HG03097 (cell line): ENCODE results near the gene CALU.

Experiments used
- ATAC-seq: cut with Tn5 transposase; IDR thresholded peaks from one replicate; pipeline ENCODE4 v1.9.1; 2021; ENCODE audit not compliant: unreplicated experiment, low FRiP score

CALU gene

DNA sequence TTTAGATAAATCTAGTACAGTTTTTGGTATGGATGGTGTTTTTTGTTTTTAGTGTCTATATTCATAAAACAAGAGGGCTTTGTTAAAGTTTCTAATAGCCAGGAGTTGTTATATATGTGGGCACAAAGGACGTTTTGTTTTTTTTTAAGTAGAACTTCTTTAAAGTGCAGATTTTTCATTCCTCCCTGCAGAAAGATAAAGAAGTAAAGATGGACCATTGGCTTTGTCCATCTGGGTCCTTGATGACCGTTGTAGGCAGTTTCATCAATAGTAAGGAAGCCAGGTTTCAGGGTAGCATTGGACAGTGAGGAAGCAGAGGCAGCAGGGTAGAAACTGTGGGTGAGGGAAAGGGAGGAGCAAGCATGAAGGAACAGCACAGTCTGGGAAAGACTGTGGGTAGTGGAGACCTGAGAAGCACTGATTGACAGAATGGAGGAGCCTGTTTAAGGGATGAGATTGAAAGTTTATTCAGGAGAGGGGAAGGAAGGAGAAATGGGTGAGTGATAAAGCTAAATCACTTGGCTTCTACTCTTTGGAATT, 5.3 kb downstream of the CALU start:
- ATAC-seq, result no peak

DNA sequence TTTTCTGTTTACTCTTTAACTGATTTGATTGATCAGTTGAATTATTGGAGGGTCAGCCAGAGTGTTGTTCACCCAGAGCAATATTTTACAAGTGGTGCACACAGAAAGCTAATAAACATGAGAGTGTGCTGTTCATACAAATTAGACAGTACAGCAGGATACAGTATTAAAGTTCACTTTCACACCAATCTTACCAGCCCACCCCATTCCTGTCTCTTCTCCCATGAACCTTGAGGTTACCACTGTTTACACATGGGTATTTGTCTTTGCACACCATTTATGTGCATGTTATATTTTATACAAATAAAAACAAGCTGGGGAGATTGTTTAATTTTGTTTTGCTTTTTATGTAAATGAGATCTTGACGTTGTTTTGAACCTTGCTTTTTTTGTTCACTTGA, 6.5 kb downstream of the CALU start:
- no peak for ATAC-seq

DNA sequence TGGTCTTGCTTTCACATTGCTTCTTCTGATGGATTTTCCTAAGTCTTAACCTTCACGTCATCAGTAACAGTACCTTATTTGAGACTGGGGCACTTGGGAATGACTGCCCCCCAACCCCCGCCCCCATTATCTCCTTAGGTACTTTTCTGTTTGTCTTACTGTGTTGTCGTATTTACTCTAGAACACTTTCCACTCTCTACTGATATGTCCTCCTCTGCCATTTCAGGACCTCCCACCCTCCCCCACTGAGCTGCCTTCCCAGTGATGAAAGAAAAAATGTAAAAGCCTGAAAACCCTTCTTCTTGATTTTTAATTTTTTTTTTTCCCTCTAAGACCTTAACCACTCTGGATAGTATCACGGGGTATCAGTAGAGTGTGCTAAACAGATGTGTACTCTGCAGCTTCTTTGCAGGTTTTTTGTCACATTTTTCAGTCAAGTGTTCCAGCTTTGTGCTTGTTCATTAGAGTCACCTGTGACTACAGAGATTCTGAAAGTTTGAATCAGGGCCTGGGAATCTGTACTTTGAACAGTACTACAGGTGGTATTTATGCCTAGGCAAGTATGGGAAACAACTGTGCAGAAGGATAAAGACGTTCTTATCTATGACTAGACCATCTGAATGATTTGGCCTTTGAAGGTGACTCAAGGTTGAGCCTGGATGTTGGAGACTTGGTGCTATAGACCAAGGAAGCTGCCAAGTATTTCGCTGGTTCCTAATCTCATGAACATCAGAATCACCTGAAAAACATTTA, 8.3 kb downstream of the CALU start:
- ATAC-seq, result no peak

DNA sequence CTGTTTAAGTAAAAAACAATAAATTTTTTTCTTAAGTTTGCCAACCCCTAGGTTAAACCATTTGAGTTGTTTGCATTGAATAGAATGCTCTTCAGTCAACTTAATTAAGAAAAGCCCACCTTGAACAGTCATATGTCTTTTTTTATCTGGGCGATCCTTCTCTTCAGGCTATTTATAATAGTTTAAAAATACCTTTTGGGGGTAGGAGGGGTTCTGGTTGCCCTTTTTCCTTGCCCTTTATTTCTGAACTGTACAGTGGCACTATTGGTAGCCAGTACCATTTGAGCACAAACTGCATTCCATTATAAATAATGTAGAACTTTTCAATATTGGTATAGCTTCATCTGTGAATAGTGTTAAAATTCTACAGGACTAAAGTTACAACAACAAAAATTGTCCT, 13.1 kb downstream of the CALU start:
- no peak for ATAC-seq

DNA sequence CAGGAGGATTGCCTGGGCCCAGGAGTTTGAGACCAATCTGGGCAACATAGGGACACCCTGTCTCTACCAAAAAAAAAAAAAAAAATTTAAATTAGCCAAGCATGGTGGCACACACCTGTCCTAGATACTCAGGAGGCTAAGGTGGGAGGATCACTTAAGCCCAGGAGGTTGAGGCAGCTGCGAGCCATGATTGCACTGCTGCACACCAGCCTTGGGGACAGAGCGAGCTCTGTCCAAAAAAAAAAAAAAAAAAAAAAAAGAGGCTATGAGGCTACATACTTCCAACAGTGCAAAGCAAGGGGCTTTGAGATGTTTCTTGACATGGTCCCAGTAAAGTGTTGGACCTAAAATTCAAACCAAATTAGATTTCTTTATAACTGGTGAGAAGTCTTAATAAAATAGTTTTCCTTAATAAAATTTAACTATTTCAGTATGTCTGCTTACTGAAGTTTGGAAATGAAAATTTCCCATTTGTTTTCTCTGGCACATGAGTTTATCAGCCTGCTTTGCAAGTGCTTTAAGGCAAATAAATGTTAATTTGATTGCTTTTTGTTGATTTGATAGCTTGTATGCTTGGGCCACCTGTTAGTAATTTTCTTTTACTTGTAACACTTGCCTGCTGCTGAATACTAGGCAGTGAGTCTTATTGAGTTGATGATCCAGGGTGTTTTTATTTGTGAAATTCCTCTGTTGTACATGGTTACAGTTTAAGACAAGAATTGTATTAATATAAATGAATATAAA, 16.1 kb downstream of the CALU start:
- no peak for ATAC-seq

DNA sequence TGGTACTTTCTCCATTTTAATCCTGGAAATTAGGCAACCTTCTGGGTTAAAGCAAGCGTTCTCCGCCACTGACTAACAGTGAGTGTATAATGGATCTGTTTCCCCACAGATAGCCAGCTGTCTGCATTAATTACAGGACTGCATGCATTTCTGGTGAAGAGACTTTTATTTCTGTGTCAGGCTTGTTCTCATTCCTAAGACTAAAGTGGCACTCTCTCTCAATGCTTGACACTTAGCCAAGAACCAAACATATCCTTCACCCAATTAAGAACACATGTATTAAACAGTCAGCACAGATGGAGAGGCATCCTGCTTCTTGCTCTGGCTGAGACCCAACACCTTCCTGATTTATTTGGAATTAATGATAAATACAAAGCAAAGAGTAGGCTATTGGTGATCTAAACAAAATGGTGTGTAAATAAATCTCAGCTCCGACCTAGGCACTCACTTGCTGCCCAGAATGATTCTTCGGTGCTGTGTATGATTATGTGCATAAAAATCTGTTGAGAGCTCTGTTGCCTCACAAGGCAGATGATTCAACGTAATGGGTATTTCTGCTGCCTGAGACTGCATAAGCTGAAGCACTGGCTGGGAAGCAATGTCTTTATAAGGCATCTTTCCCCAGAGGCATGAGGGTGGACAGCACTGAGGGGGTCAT, 16.8 kb downstream of the CALU start:
- ATAC-seq, result no peak

DNA sequence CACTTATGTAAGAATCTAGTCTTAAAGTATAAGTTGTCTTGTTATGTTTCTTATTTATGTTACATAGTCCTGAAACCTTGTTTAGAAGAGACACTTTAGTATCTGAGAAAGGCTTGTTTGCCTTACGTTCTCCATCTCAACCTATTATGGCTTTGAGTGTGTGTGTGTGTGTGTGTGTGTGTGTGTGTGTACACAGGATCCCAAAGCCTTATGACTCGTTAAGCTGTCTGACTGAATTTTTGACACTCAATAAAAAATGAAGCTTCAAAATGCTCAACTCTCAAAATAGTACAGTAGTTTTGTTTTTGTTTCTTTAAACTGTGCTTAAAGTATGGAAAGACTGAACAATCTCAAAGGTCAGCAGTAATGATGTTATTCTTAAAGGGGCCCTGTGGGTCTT, 18.0 kb downstream of the CALU start:
- ATAC-seq, result no peak

DNA sequence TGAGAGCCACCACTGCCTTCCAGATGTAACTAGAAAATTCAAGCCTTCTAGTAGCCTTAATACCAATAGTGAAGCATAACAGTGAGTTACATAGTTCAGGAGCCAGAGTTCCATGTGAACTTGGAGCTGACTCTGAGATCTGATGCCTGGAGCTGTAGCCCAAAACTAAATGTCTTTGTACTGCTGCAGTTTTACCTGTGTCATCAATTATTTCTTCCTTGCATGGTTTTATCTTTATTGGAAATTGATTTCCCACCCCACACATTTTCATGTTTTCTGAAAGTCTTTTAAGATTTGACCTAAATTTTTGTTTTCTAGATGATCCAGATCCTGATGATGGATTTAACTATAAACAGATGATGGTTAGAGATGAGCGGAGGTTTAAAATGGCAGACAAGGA, 19.4 kb downstream of the CALU start:
- ATAC-seq, result no peak

DNA sequence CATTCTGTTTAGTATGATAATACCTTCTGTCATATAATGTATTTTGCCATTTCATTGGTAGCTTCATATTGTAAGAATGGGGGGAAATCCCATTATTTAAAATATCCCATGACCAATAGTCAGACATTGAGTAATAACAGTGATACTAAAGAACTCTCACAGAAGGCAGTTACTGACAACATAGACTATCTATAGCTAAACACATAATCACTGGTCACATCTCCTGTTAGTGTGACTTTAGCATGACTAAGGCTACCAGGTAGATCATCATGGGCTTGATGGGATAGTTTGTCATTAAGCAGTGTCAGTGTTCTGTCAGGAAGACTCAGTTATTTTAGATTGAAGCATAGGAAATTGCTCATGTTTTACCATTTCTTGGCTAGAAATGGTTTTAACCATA, 20.1 kb downstream of the CALU start:
- no peak for ATAC-seq

DNA sequence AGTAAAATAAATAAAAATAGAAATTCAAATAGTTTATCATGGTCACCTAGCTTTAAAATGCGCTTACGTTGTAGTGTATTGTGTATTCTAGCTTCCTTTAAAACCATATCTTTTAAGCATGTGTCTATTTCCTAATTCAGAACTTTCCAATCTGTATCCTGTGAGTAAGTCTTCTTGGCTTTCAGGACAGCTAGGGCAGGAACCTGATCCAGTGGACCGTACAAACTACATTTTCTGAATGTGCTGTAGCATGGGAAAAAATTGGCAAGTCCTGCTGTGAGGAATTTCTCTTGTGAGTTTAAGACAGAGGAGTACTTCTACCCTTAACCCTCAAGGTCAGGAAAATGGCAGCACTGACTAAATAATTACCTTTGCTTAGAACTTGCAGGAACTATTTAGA, 24.4 kb downstream of the CALU start:
- ATAC-seq, result no peak

DNA sequence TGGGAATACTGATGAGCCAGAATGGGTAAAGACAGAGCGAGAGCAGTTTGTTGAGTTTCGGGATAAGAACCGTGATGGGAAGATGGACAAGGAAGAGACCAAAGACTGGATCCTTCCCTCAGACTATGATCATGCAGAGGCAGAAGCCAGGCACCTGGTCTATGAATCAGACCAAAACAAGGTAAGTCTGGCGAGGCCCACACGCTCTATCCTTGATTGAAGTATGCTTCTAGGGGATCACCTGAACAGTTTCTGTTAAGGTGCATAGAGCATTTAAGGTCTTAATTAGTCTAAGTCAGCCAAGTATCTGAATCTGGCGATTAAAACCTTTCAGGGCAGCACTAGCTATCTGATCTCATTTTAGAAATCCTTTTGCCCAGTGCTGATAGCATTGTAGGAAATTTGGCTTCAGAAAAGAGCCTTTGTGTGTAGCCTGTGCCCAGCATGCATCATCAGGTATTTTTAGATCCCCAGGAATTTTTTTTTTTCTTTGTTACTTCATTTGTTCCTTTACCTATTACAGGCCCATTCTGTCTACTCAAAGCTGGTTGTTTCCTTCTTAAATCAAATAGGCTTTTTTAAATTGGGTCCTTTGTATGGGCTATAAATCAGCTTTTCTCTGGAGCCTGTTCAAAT, 28.4 kb downstream of the CALU start:
- ATAC-seq, result no peak

DNA sequence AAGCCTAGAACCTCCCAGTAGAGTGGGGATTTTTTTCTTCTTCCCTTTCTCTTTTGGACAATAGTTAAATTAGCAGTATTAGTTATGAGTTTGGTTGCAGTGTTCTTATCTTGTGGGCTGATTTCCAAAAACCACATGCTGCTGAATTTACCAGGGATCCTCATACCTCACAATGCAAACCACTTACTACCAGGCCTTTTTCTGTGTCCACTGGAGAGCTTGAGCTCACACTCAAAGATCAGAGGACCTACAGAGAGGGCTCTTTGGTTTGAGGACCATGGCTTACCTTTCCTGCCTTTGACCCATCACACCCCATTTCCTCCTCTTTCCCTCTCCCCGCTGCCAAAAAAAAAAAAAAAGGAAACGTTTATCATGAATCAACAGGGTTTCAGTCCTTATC, 31.1 kb downstream of the CALU start:
- no peak for ATAC-seq

DNA sequence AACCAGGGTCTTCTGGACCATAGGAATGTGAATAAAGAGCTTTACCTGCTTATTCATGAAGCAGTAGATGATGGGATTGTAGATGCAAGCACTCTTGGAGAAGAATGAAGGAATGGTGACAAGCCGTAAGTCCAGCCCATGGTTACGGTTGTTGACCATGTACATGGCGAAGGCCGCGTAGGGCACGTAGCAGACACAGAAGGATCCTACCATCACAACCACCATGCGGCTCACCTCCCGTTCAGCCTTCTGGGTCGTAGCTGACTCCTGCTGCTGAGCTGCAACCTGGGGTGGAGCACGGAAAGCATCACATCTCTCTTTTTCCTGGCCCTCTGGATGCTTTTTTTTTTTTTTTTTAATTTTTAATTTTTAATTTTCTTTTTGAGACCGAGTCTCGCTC, 34.4 kb downstream of the CALU start:
- ATAC-seq, result no peak

DNA sequence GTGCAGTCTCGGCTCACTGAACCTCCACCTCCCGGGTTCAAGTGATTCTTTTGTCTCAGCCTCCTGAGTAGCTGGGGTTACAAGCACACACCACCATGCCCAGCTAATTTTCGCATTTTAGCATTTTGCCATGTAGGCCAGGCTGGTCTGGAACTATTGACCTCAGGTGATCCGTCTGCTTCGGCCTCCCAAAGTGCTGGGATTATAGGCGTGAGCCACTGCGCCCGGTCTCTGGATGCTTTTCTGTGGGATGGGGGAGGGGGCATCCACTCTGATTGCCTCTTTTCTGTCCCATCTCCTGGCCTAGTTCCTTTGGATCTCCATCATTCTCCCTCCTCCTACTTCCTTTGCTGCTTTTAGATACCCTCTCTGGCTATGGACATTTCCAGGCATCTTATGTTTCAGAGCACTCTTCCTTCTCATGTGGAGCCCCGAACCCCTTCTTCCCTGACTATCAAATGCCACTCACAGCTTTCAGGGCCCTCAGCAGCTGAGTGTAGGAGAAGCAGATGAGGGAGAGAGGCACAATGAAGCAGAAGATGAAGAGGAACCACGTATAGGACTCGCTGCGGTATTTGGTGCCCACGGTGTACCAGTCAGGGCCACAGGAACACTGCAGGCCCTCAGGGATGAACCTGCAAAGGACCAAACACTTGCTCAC, 35.0 kb downstream of the CALU start:
- no peak for ATAC-seq

DNA sequence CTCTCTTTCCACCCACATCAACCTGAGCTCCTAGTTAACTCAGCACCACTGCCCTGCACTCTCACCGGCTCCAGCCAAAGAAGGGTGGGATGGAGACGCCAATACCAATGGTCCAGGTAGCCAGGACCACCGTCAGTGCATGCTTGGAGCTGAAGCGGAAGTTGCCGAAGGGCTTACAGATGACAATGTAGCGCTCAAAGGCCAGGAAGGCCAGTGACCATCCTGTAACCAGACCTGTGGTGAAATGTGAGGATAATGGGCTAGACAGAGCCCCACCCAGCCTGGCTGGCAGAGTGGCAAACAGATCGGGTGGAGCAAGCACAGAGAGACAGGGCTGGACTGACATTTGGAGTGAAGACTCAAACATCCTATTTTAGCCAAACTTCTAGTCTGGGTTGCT, 35.8 kb downstream of the CALU start:
- no peak for ATAC-seq

DNA sequence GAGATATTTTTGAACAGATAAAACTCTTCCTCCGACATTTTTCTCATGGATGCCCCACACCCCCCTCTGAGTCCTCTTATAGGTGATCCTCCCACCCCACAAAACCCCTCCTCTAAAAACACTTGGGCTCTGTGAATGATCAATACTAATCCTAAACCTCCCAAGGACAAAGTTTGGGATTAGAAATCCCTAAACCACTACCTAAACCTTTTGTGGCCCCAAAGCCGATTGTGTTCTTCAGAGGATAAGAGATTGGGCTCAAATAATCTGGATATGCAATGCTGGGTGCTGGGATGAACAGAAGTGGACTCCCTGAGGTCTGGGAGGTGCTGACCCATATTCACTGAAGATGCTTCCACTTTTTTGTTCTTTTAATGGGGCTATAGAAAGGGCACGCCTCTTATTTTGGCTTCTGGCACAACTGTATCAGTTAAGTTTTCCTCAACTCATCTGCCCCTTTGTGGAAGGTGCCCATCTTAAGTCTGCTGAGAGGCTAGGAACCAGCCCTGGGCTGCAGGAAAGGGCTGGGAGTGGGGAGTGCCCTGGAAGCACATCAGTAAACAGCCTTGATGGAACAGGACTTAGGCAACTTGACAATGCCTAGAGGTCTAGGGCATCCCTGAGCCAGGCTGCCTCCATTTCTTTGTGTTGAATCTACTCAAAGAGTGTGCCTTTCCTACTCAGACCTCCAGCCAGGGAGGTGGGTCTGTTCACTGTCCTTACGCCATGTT, 36.8 kb downstream of the CALU start, which contains the start of gene OPN1SW:
OPN1SW (minus strand) TSS at position 51 of the 731 bp plus-strand sequence; CDS start at position 38, 13 bp downstream.
- no peak for ATAC-seq

DNA sequence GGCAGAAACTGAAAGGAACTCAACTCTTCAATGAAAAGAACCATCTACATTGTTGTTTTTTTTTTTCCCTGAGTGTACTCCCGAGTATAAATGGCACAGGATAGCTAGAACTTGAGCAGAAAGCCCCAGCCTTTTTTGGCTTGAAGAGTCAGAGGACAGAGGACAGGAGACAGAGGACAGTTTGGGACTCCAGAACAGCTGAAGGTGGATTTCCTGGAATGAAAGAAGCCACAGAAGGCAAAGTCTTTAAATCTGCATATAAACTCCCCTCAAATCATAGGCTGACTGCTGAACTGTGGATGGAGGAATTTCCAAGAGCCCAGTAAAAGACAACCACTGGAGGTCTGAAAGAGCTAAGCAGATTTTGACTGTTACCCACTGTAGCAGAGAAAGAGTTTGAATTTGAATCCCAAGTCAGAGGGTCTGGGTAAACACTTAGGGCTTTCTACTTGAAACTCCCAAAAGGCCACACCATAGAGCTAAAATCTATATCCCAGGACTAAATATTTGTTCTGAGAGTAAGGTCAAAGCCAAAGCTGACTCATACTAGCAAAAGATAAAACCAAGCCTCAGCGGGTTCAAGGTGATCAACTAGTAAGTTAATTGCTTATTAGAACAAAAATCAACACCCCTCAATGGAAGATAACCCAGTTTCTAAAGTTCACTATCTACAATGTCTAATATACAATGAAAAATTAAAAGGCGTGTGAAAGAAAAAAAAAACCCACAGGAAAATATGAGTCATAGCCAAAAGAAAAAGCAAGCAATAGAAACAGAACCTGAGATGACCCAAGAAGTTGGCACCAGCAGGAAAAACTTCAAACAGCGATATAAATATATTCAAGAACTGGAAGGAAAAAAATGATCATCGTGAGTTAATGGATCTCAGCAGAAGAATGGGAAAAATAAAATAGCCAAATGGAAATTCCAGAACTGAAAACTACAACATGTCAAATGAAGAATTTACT, 38.3 kb downstream of the CALU start:
- no peak for ATAC-seq

DNA sequence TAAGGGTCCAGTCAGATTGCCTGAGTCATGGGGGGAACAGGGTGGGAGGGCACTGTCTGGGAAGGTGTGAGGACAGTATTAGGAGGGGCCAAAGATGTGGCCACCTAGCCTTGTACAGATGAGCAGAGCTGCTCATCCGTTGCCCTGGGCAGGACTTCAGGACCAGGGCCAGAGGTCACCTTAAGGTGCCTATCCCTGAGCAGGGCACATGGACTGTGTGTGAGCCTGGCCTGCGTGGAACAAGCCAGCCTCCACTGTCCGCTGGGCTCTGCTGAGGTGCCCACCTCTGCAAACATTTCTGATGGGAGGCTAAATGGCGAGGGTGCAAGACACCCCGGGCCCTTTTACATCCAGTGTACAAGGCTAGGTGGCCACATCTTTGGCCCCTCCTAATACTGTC, 39.8 kb downstream of the CALU start:
- ATAC-seq, result no peak

DNA sequence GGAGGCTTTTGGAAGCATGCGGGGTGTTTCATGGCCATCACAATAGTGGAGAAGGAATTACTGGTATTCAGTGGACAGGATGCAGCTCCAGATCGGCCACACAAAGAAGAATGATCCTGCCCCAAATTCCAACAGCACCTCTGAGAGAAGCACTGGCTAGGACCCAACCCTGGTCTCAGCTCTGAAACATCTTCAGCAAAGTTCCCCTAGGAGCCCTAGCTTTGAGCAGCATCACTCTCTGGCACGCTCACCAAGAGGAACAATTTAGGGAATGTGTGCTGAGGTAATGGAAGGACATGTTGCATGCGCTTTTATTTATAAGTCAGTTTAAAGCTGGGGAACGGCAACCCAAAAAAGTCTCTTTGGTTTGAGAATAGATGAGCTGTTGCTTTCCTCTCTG, 42.0 kb downstream of the CALU start:
- no peak for ATAC-seq
